SK-N-SH (cell line): Measurements from ENCODE around the gene UNK.

Source experiments
- FOXM1 ChIP-seq: IDR thresholded peaks from 2 replicates; pipeline ENCODE4 v1.4.0; 2012; ENCODE audit warnings: low read depth, mild to moderate bottlenecking
- GABPA ChIP-seq: IDR thresholded peaks from 2 replicates; pipeline ENCODE4 v1.4.0; 2012; ENCODE audit warnings: low read depth, mild to moderate bottlenecking
- POLR2AphosphoS5 ChIP-seq: IDR thresholded peaks from 2 replicates; pipeline ENCODE4 v1.6.1; 2012; ENCODE audit warnings: low read depth, low read length
- RAD21 ChIP-seq: IDR thresholded peaks from 2 replicates; pipeline ENCODE4 v1.6.1; 2012; ENCODE audit warnings: mild to moderate bottlenecking, low read length
- SIN3A ChIP-seq: IDR thresholded peaks from 2 replicates; pipeline ENCODE4 v1.6.1; 2012; ENCODE audit warnings: low read depth, mild to moderate bottlenecking, low read length, moderate library complexity, borderline replicate concordance
- SMC3 ChIP-seq: IDR thresholded peaks from 2 replicates; pipeline ENCODE4 v1.6.1; 2012; ENCODE audit warnings: low read depth, low read length, improper control_type of control experiment
- TAF1 ChIP-seq: IDR thresholded peaks from 2 replicates; pipeline ENCODE4 v1.6.1; 2012; ENCODE audit warnings: low read depth, mild to moderate bottlenecking, low read length, moderate library complexity, borderline replicate concordance
- TF ChIP-seq, protein P1 (sequence below): fragments of 200-600 bp; sonication (generic); IDR thresholded peaks from 2 replicates; pipeline ENCODE4 v1.6.1; 2017; ENCODE audit warnings: antibody characterized with exemption, mild to moderate bottlenecking, moderate library complexity
- TF ChIP-seq, protein P2 (sequence below): IDR thresholded peaks from 2 replicates; pipeline ENCODE4 v1.4.0; 2012; ENCODE audit warnings: low read depth, borderline replicate concordance

- TF ChIP-seq SMC3 (no peak), RAD21 (no peak), POLR2AphosphoS5 (no peak), SIN3A (no peak), FOXM1 (no peak), GABPA (no peak), TAF1 (no peak)
- TF ChIP-seq, protein P1, sequence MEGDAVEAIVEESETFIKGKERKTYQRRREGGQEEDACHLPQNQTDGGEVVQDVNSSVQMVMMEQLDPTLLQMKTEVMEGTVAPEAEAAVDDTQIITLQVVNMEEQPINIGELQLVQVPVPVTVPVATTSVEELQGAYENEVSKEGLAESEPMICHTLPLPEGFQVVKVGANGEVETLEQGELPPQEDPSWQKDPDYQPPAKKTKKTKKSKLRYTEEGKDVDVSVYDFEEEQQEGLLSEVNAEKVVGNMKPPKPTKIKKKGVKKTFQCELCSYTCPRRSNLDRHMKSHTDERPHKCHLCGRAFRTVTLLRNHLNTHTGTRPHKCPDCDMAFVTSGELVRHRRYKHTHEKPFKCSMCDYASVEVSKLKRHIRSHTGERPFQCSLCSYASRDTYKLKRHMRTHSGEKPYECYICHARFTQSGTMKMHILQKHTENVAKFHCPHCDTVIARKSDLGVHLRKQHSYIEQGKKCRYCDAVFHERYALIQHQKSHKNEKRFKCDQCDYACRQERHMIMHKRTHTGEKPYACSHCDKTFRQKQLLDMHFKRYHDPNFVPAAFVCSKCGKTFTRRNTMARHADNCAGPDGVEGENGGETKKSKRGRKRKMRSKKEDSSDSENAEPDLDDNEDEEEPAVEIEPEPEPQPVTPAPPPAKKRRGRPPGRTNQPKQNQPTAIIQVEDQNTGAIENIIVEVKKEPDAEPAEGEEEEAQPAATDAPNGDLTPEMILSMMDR, result no peak
- TF ChIP-seq, protein P2, sequence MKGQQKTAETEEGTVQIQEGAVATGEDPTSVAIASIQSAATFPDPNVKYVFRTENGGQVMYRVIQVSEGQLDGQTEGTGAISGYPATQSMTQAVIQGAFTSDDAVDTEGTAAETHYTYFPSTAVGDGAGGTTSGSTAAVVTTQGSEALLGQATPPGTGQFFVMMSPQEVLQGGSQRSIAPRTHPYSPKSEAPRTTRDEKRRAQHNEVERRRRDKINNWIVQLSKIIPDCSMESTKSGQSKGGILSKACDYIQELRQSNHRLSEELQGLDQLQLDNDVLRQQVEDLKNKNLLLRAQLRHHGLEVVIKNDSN, result no peak
Measured at GRCh38 chr17:75822800-75823166, 38.2 kb downstream of the UNK start.
